ENCODE results near the gene GAB2. TPM values are rescaled to one million over a fixed set of nuclear protein-coding genes. Genes with fewer than 3 reads are reported as not detected.

GAB2 gene
- total and polyA plus RNA-seq, 10 of the 15 experiments (the other 5 are each of a cell fraction or from before 2014, with no cell fraction given) = 0.69 to 12.6 (median 3.8) TPM

DNA sequence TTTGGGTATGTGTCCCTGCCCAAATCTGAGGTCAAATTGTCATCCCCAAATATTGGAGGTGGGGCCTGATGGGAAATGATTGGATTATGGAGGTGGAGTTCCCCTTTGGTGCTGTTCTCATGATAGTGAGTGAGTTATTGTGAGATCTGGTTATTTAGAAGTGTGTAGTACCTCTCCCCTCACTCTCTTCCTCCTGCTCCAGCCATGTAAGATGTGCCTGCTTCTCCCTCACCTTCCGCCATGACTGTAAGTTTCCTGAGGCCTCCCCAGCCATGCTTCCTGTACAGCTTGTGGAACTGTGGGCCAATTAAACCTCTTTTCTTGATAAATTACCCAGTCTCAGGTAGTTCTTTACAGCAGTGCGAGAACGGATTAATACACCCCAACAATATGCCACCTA lies 9.0 kb downstream of the GAB2 start (continued):
- TF ChIP-seq, protein P1, sequence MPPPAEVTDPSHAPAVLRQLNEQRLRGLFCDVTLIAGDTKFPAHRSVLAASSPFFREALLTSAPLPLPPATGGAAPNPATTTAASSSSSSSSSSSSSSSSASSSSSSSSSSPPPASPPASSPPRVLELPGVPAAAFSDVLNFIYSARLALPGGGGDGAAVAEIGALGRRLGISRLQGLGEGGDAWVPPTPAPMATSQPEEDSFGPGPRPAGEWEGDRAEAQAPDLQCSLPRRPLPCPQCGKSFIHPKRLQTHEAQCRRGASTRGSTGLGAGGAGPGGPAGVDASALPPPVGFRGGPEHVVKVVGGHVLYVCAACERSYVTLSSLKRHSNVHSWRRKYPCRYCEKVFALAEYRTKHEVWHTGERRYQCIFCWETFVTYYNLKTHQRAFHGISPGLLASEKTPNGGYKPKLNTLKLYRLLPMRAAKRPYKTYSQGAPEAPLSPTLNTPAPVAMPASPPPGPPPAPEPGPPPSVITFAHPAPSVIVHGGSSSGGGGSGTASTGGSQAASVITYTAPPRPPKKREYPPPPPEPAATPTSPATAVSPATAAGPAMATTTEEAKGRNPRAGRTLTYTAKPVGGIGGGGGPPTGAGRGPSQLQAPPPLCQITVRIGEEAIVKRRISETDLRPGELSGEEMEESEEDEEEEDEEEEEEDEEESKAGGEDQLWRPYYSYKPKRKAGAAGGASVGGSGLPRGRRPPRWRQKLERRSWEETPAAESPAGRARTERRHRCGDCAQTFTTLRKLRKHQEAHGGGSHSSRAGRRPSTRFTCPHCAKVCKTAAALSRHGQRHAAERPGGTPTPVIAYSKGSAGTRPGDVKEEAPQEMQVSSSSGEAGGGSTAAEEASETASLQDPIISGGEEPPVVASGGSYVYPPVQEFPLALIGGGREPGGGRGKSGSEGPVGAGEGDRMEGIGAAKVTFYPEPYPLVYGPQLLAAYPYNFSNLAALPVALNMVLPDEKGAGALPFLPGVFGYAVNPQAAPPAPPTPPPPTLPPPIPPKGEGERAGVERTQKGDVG (CRISPR knock-in tag; IDR thresholded peaks at IDR 0.05) = no peak
- no peak for TF ChIP-seq ZBED1 (IDR thresholded peaks at IDR 0.05; ENCODE audit: borderline replicate concordance)
- no peak for TF ChIP-seq HCFC1 (IDR thresholded peaks at IDR 0.05; ENCODE audit: low read length)

- ChIA-PET POLR2A (no interaction called here), RAD21 (ENCODE audit: unreplicated experiment) (interaction anchor here (0.9 to 1.1 kb wide), 2 partner anchors 9 to 158 kb away, joined by 3 read pairs; no protein-coding TSS in a partner anchor)
These were observed 10.9 kb downstream of the GAB2 start for GRCh38 chr11:78406568-78407196.

More at GRCh38 chr11:78406568-78407196, 10.9 kb downstream of the GAB2 start:
- Histone ChIP-seq H3K9me3 (replicated peaks; ENCODE audit: control insufficient read depth, insufficient read depth, low read length) (peaks cover 2% of the 10 kb centered on the region; the same call in 2 of the 3 replicates), H3K36me3 (ENCODE audit: control insufficient read depth in 2 of 2, insufficient read depth in 2 of 2, low read length in 1 of 2) (no peaks in the 10 kb centered on the region), H3K79me2 (ENCODE audit: control insufficient read depth, insufficient read depth, low read length) (no peaks in the 10 kb centered on the region), H3K27ac (ENCODE audit: control insufficient read depth, insufficient read depth) (no peak overlapping the region), H4K20me1 (ENCODE audit: control insufficient read depth, insufficient read depth) (no peaks in the 10 kb centered on the region), H3K4me2 (ENCODE audit: control insufficient read depth, insufficient read depth) (no peak overlapping the region), H2AFZ (ENCODE audit: control insufficient read depth, low read depth, low read length) (no peak overlapping the region), H3K9ac (ENCODE audit: control insufficient read depth, insufficient read depth, low read length) (no peak overlapping the region), H3K27me3 (replicated peaks in 1 of 2; ENCODE audit: control insufficient read depth in 2 of 2, insufficient read depth in 2 of 2, low read length in 1 of 2) (no peaks in the 10 kb centered on the region), H3K4me3 (no peak overlapping the region), H3K4me1 (ENCODE audit: control insufficient read depth, insufficient read depth, low read length) (no peaks in the 10 kb centered on the region)
- no TSS peak for BruUV-seq (replicated peaks)
- FAIRE-seq (no peak), DNase-seq (ENCODE audit: low read depth, low spot score) (no peak), ATAC-seq (no peak)
- WGBS (ENCODE audit: insufficient coverage, insufficient replicate concordance, low lambda C conversion rate, missing lambda C conversion rate) = 67% methylated on average over 3 of the region's 3 CpGs
- in situ Hi-C loops (cut with MboI) = no loop called here
- CTCF ChIA-PET = interaction anchor here (1.5 to 2.4 kb wide), 4 partner anchors 9 to 179 kb away, joined by 4 to 7 read pairs (median 6); no protein-coding TSS in a partner anchor
- SMC1A ChIA-PET (ENCODE audit: uncharacterized antibody, unreplicated experiment) = no interaction called here
- TF ChIP-seq TCF7 (IDR thresholded peaks at IDR 0.05; ENCODE audit: borderline replicate concordance) (no peak), NFXL1 (IDR thresholded peaks at IDR 0.05; ENCODE audit: borderline replicate concordance) (no peak), NBN (IDR thresholded peaks at IDR 0.05) (no peak), PAX8 (IDR thresholded peaks at IDR 0.05) (no peak)
- intact Hi-C loops (cut with micrococcal nuclease; ENCODE audit: unreplicated experiment) = no loop called here
